ENCODE data around the gene NEO1.

NEO1 gene

DNA sequence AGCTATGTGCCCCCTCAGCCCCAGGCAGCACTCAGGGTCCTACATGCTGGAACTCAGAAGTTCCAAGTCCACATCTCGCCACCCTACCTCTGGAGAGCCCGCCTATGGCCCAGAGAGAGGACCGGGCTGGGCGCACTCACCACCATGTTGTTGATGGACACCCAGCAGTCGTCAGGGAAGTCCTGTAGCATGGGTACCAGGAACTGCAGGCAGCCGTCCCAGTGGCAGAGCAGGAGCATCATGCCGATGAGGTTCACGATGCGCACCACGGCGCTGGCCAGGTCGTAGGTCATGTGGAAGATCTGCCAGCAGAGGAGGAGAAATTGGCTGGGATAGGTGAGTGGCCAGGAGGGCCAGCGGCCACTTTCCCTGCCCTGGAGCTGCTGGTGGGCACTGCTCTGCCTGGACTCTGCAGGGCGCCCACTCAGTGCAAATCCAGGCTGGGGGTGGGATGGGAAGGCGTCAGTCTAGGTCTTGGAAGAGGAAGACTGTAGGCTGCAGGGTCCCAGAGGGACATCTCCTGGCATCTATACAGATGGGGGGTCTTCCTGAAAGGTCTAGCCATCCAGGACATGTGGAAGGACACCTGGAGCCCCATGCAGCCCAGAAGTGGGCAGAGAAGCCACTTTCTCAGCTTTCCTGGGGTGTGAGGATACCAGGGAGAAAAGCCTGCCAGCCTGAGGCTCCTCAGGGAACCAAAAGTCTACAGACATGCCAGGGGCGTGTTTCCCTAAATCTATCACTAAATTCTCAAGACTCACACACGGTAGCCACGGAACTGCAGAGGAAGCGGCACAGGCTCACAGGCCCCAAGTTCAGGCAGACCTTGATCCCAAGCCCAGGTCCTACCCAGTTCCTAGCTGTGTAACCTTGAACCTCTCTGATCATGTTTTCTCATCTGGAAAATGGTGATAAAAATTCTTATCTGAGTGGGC is 280.0 kb downstream of the NEO1 start:
- DNase-seq = no peak

DNA sequence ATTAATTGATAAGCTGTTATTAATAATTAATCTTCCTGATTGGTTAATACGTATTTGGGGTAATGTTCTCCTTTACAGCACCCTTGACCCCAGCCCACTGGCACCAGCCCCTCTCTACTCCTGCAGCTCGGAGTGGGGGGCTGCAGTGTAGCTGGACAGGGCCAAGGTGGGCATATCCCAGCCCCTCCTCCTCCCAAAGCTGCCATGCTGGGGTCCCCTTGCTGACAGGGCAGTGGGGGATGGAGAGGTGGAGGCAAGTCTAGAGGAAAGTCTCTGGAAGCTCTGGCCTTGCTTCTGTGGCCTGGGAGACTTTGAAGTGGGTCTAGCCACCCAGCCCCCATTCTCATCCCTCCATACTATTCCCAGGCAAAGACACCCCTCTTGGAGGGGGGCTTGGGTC is 280.7 kb downstream of the NEO1 start:
- DNase-seq = no peak

DNA sequence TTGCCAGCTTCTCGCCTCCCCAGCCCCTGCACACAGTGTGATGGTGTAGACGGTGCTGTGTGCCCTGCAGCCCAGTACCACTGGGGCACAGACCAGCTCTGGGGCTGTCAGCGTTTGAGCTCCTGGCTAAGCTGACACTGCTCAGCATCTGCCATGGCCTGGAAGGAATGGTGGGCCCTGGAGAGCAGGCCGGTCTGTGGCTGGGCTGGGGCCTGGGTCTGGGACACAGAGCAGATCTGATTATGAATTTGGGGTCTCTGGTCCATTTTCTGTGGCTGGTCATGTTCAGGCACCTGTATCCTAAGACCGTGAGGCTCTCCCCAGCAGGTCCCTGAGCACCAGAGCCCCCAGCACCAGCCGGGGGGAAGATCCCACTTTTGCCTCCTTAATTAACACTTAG is 281.8 kb downstream of the NEO1 start:
- DNase-seq = no peak

DNA sequence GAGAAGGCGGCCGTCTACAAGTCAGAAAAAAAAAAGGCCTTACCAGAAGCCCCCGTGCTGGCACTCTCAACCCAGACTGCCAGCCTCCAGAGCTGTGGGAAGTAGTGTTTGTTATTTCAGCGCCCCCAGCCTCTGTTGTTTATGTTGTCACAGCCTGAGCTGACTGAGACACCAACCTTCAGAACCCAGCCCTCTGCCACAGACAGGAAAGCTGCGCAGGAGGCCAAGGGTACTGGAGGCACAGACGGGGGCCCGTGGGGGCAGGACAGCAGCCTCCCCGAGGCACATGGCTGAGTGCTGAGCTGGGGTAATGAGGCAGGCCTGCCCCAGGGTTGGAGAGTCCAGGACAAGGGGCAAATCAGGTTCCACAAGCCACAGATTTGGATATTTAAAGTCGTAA is 282.8 kb downstream of the NEO1 start:
- no peak for DNase-seq

DNA sequence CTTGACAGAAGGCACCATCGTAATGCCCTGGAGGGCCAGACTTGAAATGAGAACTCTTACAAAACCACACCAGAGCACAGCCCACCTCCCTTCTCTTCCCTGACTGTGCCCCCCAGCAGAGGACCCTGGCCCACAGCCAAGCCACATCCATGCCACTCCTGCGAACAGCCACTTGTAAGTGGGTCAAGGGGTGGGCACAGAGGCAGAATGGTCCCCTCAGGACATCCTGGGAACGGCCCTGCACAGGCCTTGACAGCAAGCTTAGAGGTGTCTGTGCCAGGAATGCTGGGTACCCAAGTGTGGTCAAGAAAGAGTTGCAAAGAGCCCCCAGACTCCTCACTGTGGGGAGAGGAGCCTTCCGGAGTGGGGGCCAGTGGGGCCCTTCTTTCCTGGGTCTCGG is 283.2 kb downstream of the NEO1 start:
- no peak for DNase-seq

DNA sequence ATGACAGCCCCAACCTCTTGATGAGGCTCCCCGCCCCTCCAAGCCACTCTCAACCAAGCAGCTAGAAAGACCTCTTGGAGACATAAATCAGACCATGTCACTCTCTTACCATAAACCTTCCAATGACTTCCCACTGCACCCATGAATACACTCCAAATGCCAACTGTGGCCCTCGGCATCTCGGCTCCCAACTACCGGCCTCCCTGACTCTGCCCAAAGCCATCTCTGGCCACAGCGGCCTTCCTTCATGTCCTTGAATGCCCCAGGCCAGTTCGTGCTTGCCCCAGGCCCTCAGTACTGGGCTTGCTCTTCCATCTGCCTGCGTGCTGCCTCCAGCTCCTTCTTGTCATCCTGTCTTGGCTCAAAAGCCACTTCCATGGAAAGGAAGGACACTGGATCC is 284.5 kb downstream of the NEO1 start:
- DNase-seq = no peak

DNA sequence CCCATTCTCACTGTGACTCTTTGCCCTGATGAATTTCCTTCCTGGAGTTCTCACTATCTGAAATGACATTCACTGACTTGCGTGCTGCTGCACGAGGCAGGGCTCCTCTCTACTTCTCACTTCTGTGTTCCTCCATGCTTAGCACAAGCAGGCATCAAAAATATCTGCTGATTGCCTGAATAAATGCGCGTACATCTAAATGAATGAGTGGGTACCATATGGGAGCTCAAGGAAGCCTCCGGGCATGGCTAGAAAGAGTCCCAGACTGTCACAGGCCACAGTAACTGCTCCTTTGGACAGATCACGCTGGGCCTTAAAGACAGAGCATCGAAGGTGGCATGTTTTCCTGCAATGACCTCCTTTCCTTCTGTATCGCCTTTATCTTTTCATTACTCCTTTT is 284.9 kb downstream of the NEO1 start:
- no peak for DNase-seq

DNA sequence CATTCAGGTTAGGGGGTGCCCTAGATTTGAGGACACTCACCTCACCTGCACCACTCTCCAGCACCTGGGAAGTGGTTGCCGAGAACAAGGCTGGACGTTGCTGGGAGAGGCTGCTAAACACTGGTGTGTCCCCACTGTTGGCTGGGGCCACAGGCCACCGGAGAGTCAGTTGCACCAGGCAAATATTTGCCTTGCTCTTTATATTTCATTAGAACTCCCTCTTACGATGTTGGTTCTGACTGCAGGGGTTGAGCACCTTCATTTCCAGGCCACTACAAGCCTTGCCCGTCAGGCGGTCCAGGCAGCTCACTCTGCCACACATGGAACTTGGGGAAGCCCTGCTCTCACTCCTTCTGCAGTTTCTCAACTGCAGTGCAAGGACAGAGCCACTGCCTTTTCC is 285.8 kb downstream of the NEO1 start:
- no peak for DNase-seq

DNA sequence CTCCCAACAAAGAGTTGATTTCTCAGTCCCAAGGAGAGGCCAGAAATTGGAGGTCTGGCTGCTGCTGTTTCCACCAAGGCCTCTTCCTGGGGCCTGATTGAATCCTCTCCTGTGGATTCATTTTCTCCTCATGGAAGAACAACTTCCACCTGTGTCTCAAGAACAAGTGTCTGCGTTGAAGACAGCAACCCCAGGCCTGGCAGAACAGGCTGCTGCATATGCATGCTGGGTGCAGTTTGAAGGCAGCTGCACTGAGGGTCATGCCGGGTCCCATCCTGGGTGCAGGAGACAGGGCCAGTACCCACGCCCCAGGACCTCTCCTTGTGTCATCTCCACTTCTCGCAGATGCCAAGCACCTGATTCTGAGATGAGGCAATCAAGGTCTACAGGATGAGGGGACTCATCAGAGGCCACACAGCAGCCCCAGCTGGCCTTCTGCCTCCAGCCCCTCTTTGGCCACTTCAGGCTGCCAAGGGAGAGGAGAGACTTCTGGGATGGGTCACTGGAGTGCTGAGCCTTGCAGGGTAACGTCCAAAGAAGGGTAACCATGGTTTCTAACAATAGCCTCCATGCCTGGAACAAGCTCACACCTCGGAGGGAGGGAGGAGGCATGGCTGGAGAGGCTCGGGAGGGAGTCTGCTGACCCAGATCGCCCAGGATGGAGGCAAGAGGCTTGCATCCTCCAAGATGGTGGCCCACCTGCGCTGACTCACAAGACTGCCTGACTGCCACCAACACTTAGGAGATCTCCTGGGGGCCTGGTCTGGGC is 286.5 kb downstream of the NEO1 start:
- DNase-seq = no peak

DNA sequence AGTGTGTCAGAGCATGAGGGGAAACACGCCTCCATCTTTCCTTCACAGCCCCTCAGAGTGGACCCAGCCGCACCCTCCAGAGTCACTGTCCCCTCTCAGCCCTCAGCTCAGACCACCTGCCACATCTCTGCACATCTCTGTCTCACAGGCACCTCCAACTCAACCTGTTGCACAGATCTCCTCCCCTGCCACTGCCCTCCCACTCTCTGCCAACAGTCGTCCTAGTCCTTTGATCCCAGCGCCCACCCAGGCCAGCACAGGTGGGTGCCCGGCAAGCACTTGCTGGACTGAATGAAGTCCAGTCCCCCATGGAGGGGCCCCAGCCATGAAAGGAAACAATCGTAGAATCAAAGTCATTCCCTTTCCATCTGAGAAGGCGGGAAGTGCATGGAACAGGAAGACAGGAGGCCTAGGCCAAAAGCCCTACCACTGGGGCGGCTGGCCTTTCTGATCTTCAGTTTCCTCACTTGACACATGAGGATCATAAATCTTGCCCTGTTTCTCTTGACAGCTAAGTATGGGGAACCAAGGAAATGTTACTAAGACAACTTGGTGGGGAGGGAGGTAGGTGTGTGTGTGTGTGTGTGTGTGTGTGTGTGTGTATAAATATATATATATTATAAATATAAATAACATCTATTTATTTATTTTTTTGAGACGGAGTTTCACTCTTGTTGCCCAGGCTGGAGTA is 288.4 kb downstream of the NEO1 start:
- no peak for DNase-seq

DNA sequence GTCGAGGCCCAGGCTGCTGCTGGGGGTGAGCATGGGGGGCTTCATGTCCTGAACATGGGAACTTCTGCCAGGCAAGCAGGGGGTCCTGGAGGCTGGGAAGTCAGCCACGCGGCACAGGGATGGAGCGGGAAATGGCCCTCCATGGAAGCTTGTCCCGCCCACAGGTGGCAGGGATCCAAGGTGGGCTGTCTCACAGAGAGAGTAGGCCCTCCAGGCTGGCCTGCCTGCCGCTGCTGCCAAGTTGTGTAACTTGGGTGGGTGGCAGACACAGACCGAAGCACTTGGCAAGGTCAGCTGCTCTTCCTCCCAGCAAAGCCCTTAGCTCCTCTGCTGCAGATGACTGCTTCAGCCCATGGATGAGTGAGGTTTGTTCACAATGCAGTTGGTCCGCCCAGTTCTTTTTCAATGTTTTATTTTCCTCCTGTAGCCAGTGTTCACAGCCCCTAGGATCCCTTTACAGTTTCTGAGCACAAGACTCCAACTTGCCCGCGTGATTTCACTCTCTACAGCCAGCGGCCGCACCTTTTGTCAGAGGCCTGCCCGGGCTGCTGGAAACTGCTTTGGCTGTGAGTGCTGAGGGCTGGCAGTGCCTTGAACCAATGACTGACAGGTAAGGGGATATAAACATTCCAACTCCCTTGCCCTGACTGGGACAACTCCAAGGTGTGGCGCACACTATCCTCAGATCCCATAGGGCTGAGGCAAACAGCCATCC is 289.8 kb downstream of the NEO1 start:
- no peak for DNase-seq

DNA sequence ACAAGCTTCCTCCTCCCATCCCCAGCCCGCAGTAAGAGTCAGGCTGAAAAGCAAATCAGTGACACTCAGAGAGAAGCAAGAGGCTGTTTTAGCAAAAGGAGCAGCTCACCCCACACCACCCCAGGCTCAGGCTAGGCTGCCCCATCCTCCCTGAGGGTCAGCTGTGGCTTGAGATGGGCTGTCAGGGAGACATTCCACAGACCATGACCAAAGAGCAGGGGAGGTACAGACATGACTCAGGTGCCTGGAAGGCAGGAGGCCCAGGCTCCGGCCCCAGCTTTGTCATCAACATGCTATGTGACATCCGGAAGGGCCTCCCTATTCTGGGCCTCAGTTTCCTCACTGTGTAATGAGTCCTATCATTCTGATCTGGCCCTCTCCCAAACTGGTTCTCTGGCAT is 291.8 kb downstream of the NEO1 start:
- DNase-seq = no peak

DNA sequence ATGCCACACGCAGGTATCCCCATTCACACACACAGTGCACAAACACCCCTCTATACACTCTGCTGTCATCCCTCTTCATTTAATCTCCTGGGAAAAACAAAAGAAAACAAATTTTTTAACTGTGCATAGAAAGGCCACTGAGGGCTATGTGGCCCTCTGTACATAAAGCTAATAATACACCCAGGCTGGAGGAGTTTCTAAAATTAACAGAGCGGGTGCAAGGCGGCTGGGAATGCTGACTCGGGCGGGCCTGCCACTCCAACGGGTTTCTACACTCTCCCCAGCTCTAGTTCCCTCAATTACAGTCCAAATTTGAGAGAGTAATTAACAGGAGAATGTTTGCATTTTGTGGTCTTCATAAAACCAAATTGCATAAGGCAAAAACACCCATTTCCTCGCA is 293.4 kb downstream of the NEO1 start:
- no peak for DNase-seq

DNA sequence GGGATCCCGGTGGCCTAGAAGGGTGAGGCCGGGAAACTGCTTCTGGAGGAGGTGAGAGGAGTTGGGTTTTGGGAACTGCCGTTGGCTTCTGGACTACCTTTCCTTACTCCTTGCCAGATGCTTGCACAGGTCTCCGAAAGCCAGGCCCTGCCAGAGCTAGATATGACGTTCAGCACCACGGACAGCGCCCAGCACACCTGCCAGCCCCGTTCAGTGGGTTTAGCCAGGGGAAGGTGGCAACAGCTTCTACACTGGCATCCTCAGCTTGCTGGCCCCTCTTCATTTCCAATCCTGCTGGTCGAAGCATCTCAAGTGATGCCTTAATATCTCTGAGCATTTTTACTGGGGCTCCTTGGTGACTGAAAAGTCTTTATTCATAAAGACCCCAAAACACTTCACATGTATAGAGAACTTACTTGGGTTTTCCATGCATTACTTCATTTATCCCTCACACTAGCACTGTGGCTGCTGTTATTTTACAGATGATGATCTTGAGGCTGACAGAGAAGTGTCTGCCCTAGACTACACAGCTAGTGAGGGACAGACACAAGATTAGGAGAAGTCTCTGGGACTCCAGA is 294.6 kb downstream of the NEO1 start:
- peak; percentile 73 for DNase-seq

DNA sequence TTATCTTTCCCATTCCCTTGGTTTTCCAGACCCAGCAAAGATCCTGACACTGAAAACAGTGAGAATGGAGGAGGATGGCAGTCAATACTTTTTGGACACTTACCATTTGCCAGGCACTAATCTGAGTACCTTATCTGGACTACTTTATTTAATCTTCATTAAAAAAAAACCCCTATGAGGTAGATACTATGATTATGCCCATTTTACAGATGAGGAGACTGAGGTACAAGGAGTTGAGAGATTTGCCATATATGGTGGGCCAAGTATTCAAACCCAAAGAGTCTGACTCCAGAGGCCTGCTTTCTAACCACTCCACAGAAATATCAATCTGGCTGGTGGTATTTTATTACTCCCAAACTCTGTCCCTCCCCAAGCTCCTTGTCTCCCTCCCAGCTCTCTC is 296.9 kb downstream of the NEO1 start:
- no peak for DNase-seq

DNA sequence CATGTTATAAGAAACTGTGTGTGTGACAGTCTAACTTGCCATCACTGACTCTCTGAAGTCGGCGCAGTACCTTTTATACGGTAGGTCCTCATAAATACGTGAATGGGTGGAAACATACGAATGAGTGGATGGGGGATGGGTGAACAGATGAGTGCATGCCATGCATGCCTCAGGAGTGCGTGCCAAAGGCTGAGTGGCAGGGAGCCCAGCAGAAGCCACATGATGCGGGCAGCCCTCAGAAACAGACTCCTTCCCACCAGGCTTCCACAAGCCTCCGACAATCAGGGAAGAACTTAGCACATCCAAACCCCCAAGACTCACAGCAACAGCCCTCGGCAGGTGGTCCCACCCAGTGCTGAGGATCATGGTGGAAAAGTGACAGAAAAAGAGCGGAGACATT is 299.8 kb downstream of the NEO1 start:
- no peak for DNase-seq

DNA sequence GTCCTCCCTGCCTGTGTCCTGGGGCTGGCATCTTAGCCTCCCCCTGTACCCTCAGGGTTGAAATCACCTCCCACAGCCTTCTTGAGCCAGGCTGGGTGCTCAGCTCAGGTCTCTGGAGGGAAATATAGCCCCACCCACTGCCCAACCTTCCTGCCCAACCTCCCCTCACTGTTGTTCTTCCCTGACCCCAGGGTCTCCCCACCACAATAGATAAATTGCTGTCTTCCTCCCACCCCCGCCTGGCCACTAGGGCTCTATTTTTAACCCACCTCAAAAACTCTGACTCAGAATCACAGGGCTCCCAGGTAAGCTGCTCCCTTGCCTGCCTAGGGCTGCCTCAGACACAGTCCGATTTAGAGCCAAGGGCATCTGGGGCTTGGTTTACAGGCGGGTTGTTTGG is 301.5 kb downstream of the NEO1 start:
- DNase-seq = no peak

DNA sequence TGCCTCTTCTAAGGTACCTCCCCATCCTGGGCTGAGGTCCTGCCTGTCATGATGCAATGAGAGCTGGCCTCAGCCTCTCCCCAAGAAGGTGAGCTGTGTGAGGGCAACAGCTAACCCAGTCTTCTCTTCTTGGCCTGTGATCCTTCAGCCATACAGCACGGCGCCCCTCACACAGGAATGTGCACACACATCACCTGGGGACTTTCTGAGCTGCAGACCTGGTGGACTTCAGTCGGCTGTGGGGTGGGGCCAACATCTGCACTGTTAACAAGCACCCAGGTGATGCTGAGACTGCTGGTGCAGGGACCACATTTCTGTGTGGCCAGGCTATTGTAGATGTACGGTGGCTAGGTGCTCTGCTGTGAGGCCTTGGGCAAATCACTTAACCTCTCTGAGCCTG is 302.0 kb downstream of the NEO1 start:
- no peak for DNase-seq
